Panc1 (cell line): ENCODE measurements around the gene CHN1. TPM values are rescaled to one million over a fixed set of nuclear protein-coding genes. Genes with fewer than 3 reads are reported as not detected.

Experiments
- ATAC-seq: fragments of 200-7000 bp; cut with Tn5 transposase; 2 replicates; pipeline ENCODE4 v1.9.1; 2020; ENCODE audit warnings: mild to moderate bottlenecking, moderate library complexity
- BruUV-seq: library from RNA; stranded (reverse); fragments of 400-500 nt; replicated peaks from 2 replicates; lab custom pipeline; 2021; lab: Mats Ljungman, UMichigan
- CTCF ChIA-PET: fragments of 300-600 bp; sonication (Branson Sonifier 250); formaldehyde crosslinking; loops from one replicate; lab custom pipeline; 2022; ENCODE audit warnings: antibody characterized with exemption; lab: Charles Lee
- POLR2A ChIA-PET: fragments of 300-600 bp; sonication (Branson Sonifier 250); formaldehyde crosslinking; loops from one replicate; lab custom pipeline; 2022; ENCODE audit warnings: antibody characterized with exemption; lab: Charles Lee
- DNase-seq: peaks from one replicate; pipeline ENCODE4 v3.0.0-alpha.2; 2010; ENCODE audit warnings: low read depth, low spot score
- H3K27ac ChIP-seq: 2 replicates; pipeline ENCODE4 v1.5.1; 2011; ENCODE audit warnings: mild to moderate bottlenecking, low read length, inconsistent platforms
- H3K27me3 ChIP-seq: fragments of 200-500 bp; sonication (Bioruptor generic); 2 replicates; pipeline ENCODE4 v1.6.0; 2014; ENCODE audit warnings: low read length, inconsistent platforms; ENCODE audit not compliant: control insufficient read depth, insufficient read depth
- H3K36me3 ChIP-seq: fragments of 200-500 bp; sonication (Bioruptor generic); 2 replicates; pipeline ENCODE4 v1.5.1; 2014; ENCODE audit warnings: inconsistent platforms, mild to moderate bottlenecking, low read length, moderate library complexity; ENCODE audit not compliant: control insufficient read depth, insufficient read depth
- H3K4me1 ChIP-seq: 2 replicates; pipeline ENCODE4 v1.5.1; 2011; ENCODE audit warnings: inconsistent platforms, mild to moderate bottlenecking, low read length, moderate library complexity; ENCODE audit not compliant: control insufficient read depth, insufficient read depth
- H3K4me3 ChIP-seq, 2 experiments: 2 replicates each; pipeline ENCODE4 v1.5.1; 2011 to 2012; ENCODE audit warnings: low read depth in 2 of 2, low read length in 2 of 2, mild to moderate bottlenecking in 2 of 2, inconsistent platforms in 1 of 2, moderate library complexity in 1 of 2
- H3K9me3 ChIP-seq: fragments of 200-500 bp; sonication (Bioruptor generic); 2 replicates; pipeline ENCODE4 v1.5.1; 2014; ENCODE audit warnings: low read depth, mild to moderate bottlenecking, inconsistent platforms, low read length, moderate library complexity; ENCODE audit not compliant: control insufficient read depth, insufficient read depth
- CTCF ChIP-seq: fragments of 450-650 bp; IDR thresholded peaks from 2 replicates; pipeline ENCODE4 v1.5.1; 2017; ENCODE audit warnings: mild to moderate bottlenecking
- POLR2AphosphoS5 ChIP-seq: IDR thresholded peaks from 2 replicates; pipeline ENCODE4 v1.6.1; 2012; ENCODE audit warnings: mild to moderate bottlenecking, low read depth, low read length, moderate library complexity
- SIN3A ChIP-seq: IDR thresholded peaks from 2 replicates; pipeline ENCODE4 v1.6.1; 2012; ENCODE audit warnings: low read depth, mild to moderate bottlenecking, low read length, moderate library complexity, borderline replicate concordance; ENCODE audit not compliant: insufficient read depth
- TCF7L2 ChIP-seq: IDR thresholded peaks from 2 replicates; pipeline ENCODE4 v1.6.1; 2011; ENCODE audit warnings: mild to moderate bottlenecking, low read depth, low read length, inconsistent platforms
- in situ Hi-C: cut with HindIII; loops from 2 replicates; pipeline ENCODE4 v1.10.0; 2016; ENCODE audit warnings: low sequenced_read_pairs, low pct_unique_long_range_greater_than_20kb
- intact Hi-C: fragments of 100-400 bp; cut with micrococcal nuclease; formaldehyde crosslinking; loops from one replicate; pipeline ENCODE4 v1.10.0; 2022; ENCODE audit not compliant: unreplicated experiment
- total RNA-seq: library from RNA; stranded (reverse); gene quantifications from one replicate; pipeline ENCODE4 v1.2.1, GENCODE V29; 2021; ENCODE audit not compliant: unreplicated experiment
- TF ChIP-seq, protein P1 (sequence below), 2 experiments: IDR thresholded peaks; 2 replicates each; pipeline ENCODE4 v1.6.1; 2011 to 2012; ENCODE audit warnings: low read depth in 2 of 2, control low read depth in 1 of 2, low read length in 1 of 2, mild to moderate bottlenecking in 1 of 2, moderate library complexity in 1 of 2; ENCODE audit not compliant: insufficient read depth in 1 of 2

The CHN1 gene
- total RNA-seq, 1 experiment from 2014 or later = 20.8 TPM

DNA sequence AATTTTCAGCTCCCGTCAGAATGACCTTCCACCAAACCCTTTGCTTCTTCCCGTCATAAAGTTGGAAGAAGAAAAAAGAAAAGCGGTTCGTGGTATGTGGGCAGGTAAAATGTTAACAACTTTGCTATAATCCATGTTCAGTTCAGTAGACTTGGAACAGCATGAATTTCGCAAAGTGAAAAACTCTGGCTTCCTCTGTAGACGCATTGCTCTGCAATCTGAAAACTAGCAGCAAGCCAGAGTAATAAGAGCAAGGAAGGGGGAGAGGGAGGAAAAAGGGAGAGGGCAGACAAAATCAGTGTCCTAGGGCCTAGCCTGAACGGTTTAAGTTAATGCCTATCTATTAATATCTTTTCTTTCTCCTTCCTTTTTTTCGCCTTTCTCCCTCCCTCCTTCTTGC is 214.2 kb downstream of the CHN1 start:
- ATAC-seq = no peak
- H3K36me3 ChIP-seq = no peaks in the 10 kb centered on the region
- BruUV-seq = no TSS peak
- TF ChIP-seq, protein P1, sequence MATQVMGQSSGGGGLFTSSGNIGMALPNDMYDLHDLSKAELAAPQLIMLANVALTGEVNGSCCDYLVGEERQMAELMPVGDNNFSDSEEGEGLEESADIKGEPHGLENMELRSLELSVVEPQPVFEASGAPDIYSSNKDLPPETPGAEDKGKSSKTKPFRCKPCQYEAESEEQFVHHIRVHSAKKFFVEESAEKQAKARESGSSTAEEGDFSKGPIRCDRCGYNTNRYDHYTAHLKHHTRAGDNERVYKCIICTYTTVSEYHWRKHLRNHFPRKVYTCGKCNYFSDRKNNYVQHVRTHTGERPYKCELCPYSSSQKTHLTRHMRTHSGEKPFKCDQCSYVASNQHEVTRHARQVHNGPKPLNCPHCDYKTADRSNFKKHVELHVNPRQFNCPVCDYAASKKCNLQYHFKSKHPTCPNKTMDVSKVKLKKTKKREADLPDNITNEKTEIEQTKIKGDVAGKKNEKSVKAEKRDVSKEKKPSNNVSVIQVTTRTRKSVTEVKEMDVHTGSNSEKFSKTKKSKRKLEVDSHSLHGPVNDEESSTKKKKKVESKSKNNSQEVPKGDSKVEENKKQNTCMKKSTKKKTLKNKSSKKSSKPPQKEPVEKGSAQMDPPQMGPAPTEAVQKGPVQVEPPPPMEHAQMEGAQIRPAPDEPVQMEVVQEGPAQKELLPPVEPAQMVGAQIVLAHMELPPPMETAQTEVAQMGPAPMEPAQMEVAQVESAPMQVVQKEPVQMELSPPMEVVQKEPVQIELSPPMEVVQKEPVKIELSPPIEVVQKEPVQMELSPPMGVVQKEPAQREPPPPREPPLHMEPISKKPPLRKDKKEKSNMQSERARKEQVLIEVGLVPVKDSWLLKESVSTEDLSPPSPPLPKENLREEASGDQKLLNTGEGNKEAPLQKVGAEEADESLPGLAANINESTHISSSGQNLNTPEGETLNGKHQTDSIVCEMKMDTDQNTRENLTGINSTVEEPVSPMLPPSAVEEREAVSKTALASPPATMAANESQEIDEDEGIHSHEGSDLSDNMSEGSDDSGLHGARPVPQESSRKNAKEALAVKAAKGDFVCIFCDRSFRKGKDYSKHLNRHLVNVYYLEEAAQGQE (IDR thresholded peaks at IDR 0.05; ENCODE audit: insufficient read depth in 1 of 2, low read depth in 2 of 2, low read length in 1 of 2) = no peak
- TF ChIP-seq SIN3A (no peak), TCF7L2 (no peak), POLR2AphosphoS5 (no peak), CTCF (no peak)
- H3K27ac ChIP-seq = no peak overlapping the region
- no peak overlapping the region for H3K4me3 ChIP-seq
- ChIA-PET POLR2A (no interaction called here), CTCF (no interaction called here)
- H3K4me1 ChIP-seq = no peaks in the 10 kb centered on the region
- in situ Hi-C loops (loop anchor here (25.0 kb wide), 1 partner anchor 171 kb away; no protein-coding TSS in a partner anchor), intact Hi-C loops (no loop called here)
- H3K9me3 ChIP-seq = no peaks in the 10 kb centered on the region
- H3K27me3 ChIP-seq = no peaks in the 10 kb centered on the region
- no peak for DNase-seq

GRCh38 chr2:174789001-174789400 is 216.2 kb downstream of the CHN1 start:
- ATAC-seq = no peak
- no peaks in the 10 kb centered on the region for H3K4me1 ChIP-seq
- no peaks in the 10 kb centered on the region for H3K36me3 ChIP-seq
- in situ Hi-C loops = loop anchor here (25.0 kb wide), 1 partner anchor 173 kb away; no protein-coding TSS in a partner anchor
- BruUV-seq = no TSS peak
- H3K9me3 ChIP-seq = no peaks in the 10 kb centered on the region
- DNase-seq = no peak
- intact Hi-C loops = no loop called here
- H3K27ac ChIP-seq = no peak overlapping the region
- CTCF ChIA-PET = no interaction called here
- TF ChIP-seq TCF7L2 (no peak), POLR2AphosphoS5 (no peak), CTCF (no peak), SIN3A (no peak)
- TF ChIP-seq, protein P1 (IDR thresholded peaks at IDR 0.05; ENCODE audit: insufficient read depth in 1 of 2, low read depth in 2 of 2, low read length in 1 of 2) = no peak
- H3K4me3 ChIP-seq = no peak overlapping the region
- POLR2A ChIA-PET = no interaction called here
- no peaks in the 10 kb centered on the region for H3K27me3 ChIP-seq
